Measurements from ENCODE around the gene TUBGCP2. TPM values are rescaled to one million over a fixed set of nuclear protein-coding genes. Genes with fewer than 3 reads are reported as not detected.

TUBGCP2 gene
- total RNA-seq, 1 experiment from 2014 or later: 35.4 TPM

GRCh38 chr10:133302230-133302629 lies 6.4 kb downstream of the TUBGCP2 start:
- RAD21 ChIA-PET (ENCODE audit: low non-redundant PET in 1 of 2, low total read pairs in 2 of 2, uncharacterized antibody in 2 of 2, unreplicated experiment in 2 of 2): no interaction called here
- BruUV-seq (replicated peaks): no TSS peak
- CTCF ChIA-PET: no interaction called here
- H3K36me3 ChIP-seq (ENCODE audit: control insufficient read depth in 1 of 2, insufficient read depth in 2 of 2, low read length in 2 of 2): peaks cover 0 to 4% of the 10 kb centered on the region in 2 experiments; a peak in 2 of 4 replicates
- H2AFZ ChIP-seq (ENCODE audit: low read depth, low read length, poor library complexity, severe bottlenecking): no peak overlapping the region
- no peak overlapping the region for H3K4me3 ChIP-seq (replicated peaks in 1 of 2; ENCODE audit: low read depth in 1 of 2, low read length in 2 of 2)
- POLR2A ChIA-PET: no interaction called here
- H3K79me2 ChIP-seq (ENCODE audit: insufficient read depth, low read length): peaks cover 38% of the 10 kb centered on the region
- no peak for TF ChIP-seq POLR2A (IDR thresholded peaks at IDR 0.05; ENCODE audit: borderline replicate concordance, extremely low read depth, insufficient read depth, insufficient read length)
- TF ChIP-seq CBX3 (IDR thresholded peaks at IDR 0.05; ENCODE audit: low read depth): no peak
- TF ChIP-seq SIN3A (IDR thresholded peaks at IDR 0.05; ENCODE audit: low read depth): no peak
- TF ChIP-seq MAX (IDR thresholded peaks at IDR 0.05): no peak
- no peak for TF ChIP-seq POLR2AphosphoS5 (IDR thresholded peaks at IDR 0.05; ENCODE audit: low read depth, low read length)
- no peak for TF ChIP-seq ZNF274 (IDR thresholded peaks at IDR 0.05; ENCODE audit: low read depth, low read length)
- no peak for TF ChIP-seq RAD21 (IDR thresholded peaks at IDR 0.05; ENCODE audit: low read depth)
- TF ChIP-seq ZBTB33 (IDR thresholded peaks at IDR 0.05; ENCODE audit: extremely low read depth, insufficient replicate concordance, low read length): no peak
- no peak for TF ChIP-seq EZH2phosphoT487 (IDR thresholded peaks at IDR 0.05; ENCODE audit: borderline replicate concordance)
- TF ChIP-seq SP1 (IDR thresholded peaks at IDR 0.05; ENCODE audit: low read depth): no peak
- no peak for TF ChIP-seq REST (IDR thresholded peaks at IDR 0.05; ENCODE audit: low read depth)
- TF ChIP-seq EGR1 (IDR thresholded peaks at IDR 0.05; ENCODE audit: low read depth): no peak
- TF ChIP-seq FOSL1 (IDR thresholded peaks at IDR 0.05; ENCODE audit: low read depth): no peak
- TF ChIP-seq ATF3 (IDR thresholded peaks at IDR 0.05): no peak
- TF ChIP-seq TCF7L2 (IDR thresholded peaks at IDR 0.05; ENCODE audit: borderline replicate concordance, extremely low read depth, insufficient read depth, insufficient read length): no peak
- no peak for TF ChIP-seq SRF (IDR thresholded peaks at IDR 0.05; ENCODE audit: low read depth)
- H3K27ac ChIP-seq (ENCODE audit: low read depth, low read length): no peak overlapping the region
- peaks cover 2 to 3% of the 10 kb centered on the region in 2 experiments; a peak in 2 of 4 replicates for H3K4me1 ChIP-seq (ENCODE audit: control insufficient read depth in 1 of 2, insufficient read depth in 2 of 2, low read length in 2 of 2)
- ATAC-seq (no peak), DNase-seq (ENCODE audit: low read depth, low spot score) (no peak)
- intact Hi-C loops (cut with micrococcal nuclease): no loop called here
- H3K9me2 ChIP-seq (ENCODE audit: insufficient read depth): no peaks in the 10 kb centered on the region
- no peak overlapping the region for H3K4me2 ChIP-seq (ENCODE audit: low read length)
- no peaks in the 10 kb centered on the region for H3K27me3 ChIP-seq (ENCODE audit: insufficient read depth, low read length)
- H4K20me1 ChIP-seq (ENCODE audit: insufficient read depth): no peaks in the 10 kb centered on the region
- H3K9ac ChIP-seq (ENCODE audit: low read length): no peak overlapping the region
- H3K9me3 ChIP-seq (ENCODE audit: control insufficient read depth in 1 of 2, insufficient read depth in 1 of 2, low read depth in 1 of 2, low read length in 2 of 2): no peaks in the 10 kb centered on the region
